ENCODE results near the gene VASN.

Gene VASN

DNA sequence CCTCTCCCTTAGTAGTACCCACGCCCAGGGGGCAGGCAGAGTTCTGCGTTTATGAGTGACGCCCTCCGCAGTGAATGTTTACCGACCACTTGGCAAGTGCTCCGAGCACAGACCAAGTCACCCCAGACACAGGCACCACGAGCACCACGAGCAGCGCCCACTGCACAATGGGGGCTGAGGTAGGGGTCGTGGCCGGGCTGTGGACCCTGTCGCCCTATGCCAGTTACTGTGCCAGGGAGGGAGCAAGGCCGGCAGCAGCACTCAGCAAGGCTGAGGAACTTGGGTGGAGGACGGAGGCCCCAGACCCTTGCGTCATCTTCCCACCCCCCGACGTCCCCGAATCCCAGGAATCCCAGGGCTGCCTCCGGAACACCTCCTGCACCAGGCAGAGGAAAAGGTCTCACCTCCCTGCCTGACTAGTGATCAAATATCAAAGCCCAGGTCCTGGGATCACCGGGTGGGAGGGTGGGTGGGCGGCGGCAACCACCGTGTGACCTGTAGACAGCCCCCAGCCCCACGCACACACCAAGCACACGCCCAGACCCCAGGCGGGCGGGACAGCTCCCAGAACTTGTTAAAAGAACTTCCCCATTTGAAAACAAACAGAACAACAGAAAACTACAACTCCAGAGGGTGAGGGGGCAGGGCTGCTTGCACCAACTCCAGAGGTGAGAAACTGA, 5.4 kb downstream of the VASN start:
- DNase-seq (ENCODE audit: insufficient read length, low spot score) (no peak), FAIRE-seq (no peak)
- TF ChIP-seq POLR2A (IDR thresholded peaks at IDR 0.05; ENCODE audit: low read depth, low read length): no peak
- TF ChIP-seq TAF1 (IDR thresholded peaks at IDR 0.05; ENCODE audit: low read depth, low read length): no peak
- TF ChIP-seq POLR2AphosphoS5 (IDR thresholded peaks at IDR 0.05; ENCODE audit: low read depth, low read length): no peak
- TF ChIP-seq POU2F2 (IDR thresholded peaks at IDR 0.05; ENCODE audit: low read depth, low read length): no peak
- no peak for TF ChIP-seq PAX5 (IDR thresholded peaks at IDR 0.05; ENCODE audit: insufficient read depth, low read length, severe bottlenecking)
- no peak for TF ChIP-seq SPI1 (IDR thresholded peaks at IDR 0.05; ENCODE audit: low read depth, low read length)

DNA sequence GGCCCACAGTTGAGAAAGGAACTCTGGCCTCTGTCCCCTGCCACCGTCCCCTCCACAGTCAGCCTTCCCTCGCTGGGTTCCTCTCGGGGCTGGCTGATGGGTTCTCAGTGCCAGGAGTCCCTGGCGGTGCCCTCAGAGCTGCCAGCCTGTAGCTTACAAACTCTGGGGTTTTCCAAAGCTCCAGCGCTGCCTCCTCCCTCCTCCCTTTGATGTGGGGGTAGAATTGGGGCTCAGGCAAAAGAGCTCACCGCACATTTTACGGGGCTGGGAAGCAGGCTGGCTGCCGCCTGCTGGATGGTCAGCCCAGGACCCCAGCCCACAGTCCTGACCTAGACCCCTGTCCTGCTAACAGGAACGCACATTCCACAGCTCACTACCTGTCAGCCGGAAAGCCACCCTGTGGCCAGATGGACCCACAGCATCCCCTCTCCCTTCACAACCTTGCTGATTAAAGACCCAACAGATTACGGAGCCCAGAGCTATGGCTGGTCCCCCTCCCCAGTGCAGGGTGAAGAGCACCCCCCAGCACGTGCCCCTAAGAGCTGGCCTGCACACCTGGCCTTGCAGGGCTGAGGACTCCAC, 6.0 kb downstream of the VASN start:
- peak; percentile 40 for FAIRE-seq
- TF ChIP-seq POLR2AphosphoS5 (IDR thresholded peaks at IDR 0.05; ENCODE audit: low read depth, low read length) (no peak), PAX5 (IDR thresholded peaks at IDR 0.05; ENCODE audit: insufficient read depth, low read length, severe bottlenecking) (no peak), TAF1 (IDR thresholded peaks at IDR 0.05; ENCODE audit: low read depth, low read length) (no peak), POLR2A (IDR thresholded peaks at IDR 0.05; ENCODE audit: low read depth, low read length) (no peak), POU2F2 (IDR thresholded peaks at IDR 0.05; ENCODE audit: low read depth, low read length) (no peak), SPI1 (IDR thresholded peaks at IDR 0.05; ENCODE audit: low read depth, low read length) (no peak)
- no peak for DNase-seq (ENCODE audit: insufficient read length, low spot score)

DNA sequence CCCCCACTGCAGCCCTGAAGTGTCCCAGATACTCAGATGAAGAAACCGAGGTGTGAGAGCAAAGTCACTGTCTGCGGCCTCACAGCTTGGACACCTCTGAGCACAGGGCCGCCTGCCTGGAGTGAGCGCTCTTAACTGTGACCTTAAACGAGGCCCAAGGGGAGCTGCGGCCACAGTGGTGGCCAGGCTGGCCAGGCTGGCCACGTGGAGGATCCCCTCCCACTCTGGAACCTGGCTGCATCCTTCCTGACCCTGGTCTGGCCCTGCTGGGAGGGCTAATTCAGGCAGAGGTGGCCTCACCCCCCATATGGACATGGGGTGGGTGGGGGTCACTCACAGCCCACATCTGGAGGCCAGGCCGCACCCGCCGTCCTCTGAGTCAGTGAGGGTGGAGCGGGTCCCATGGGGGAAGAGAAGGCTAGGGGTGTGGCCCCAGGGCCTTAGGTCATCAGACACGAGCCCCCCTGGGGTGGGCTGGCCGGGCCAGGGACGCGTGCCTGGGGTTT, 6.6 kb downstream of the VASN start:
- DNase-seq (ENCODE audit: insufficient read length, low spot score) (no peak), FAIRE-seq (no peak)
- TF ChIP-seq SPI1 (IDR thresholded peaks at IDR 0.05; ENCODE audit: low read depth, low read length) (no peak), POU2F2 (IDR thresholded peaks at IDR 0.05; ENCODE audit: low read depth, low read length) (no peak), TAF1 (IDR thresholded peaks at IDR 0.05; ENCODE audit: low read depth, low read length) (no peak), POLR2AphosphoS5 (IDR thresholded peaks at IDR 0.05; ENCODE audit: low read depth, low read length) (no peak), POLR2A (IDR thresholded peaks at IDR 0.05; ENCODE audit: low read depth, low read length) (no peak), PAX5 (IDR thresholded peaks at IDR 0.05; ENCODE audit: insufficient read depth, low read length, severe bottlenecking) (no peak)

DNA sequence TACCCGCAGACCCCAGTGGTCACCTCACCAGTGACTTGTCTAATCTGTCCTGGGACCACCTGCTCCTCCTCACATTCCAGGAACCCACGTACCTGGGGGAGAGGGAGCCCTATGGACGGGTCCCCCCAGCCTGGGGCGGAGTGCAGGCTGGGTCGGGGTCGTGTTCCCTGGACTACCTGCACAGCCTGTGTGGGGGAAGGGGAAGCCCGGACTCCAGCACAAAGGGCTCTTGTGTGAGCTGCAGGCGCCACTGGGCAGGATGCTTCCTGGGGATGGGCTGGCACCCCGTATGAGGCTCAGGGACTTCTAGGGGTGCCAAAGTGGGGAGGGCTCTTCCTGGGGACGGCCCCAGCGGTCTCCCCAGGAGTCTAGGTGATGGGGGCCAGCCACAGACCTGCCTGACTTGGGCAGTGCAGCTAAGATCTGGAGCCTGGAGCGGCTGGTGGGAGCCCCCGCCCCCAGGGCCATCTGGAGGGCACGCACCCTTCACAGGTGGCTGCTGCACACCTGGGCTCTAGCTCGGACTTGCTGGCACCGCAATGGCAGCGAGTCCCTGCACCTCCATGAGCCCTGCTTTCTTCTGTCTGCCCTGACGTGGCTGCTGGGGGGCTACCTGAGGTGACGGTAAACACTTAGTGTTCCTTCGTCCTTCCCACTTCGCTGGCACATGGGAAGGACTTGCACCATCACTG, 7.5 kb downstream of the VASN start:
- peak; percentile 35; the same call in 1 of the 2 replicates for TF ChIP-seq POLR2AphosphoS5 (IDR thresholded peaks at IDR 0.05; ENCODE audit: low read depth, low read length)
- TF ChIP-seq PAX5 (IDR thresholded peaks at IDR 0.05; ENCODE audit: insufficient read depth, low read length, severe bottlenecking): no peak
- DNase-seq (ENCODE audit: insufficient read length, low spot score): no peak
- FAIRE-seq: no peak

DNA sequence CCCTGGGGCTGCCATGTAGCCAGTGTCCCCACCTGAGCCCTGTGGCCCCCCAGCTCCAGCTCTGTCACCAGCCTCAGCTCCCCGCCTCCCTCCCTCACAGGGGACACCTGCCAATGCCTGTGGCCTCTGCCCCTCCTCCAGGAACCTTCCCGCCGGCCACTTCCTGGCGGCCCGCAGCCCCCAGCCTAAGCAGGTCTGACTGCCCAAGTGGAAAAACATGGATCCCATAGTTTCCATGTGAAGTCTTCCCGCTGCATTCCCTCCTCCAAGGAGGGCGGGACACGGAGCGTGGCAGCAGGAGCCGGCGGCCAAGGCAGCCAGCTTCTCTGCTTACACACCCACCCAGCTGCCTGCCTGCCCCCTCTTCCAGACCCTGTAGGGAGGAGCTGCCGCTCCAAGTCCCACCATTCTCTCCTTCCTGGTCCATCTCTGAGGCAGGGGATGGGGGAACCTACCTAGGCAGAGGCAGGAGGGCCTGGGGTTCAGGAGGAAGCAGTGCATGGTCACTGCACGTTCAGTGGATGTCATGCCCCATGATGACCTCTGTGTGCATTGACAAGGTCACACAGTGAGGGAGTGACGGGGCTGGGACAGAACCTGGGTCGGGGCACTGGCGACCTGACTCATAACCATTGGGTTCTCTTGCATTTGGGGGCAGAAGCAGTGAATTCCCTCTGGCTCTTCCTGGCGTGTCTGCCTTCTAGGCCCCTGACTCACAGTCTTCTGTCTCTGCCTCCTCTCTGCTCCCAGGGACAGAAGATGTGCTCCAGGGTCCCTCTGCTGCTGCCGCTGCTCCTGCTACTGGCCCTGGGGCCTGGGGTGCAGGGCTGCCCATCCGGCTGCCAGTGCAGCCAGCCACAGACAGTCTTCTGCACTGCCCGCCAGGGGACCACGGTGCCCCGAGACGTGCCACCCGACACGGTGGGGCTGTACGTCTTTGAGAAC, 8.7 kb downstream of the VASN start:
- FAIRE-seq: no peak
- no peak for DNase-seq (ENCODE audit: insufficient read length, low spot score)
- 0 out of 2 replicates have a peak, but pooled peaks have one; percentile 32 for TF ChIP-seq POLR2AphosphoS5 (IDR thresholded peaks at IDR 0.05; ENCODE audit: low read depth, low read length)
- TF ChIP-seq POLR2A (IDR thresholded peaks at IDR 0.05; ENCODE audit: low read depth, low read length): no peak
- no peak for TF ChIP-seq PAX5 (IDR thresholded peaks at IDR 0.05; ENCODE audit: insufficient read depth, low read length, severe bottlenecking)
- TF ChIP-seq SPI1 (IDR thresholded peaks at IDR 0.05; ENCODE audit: low read depth, low read length): no peak

DNA sequence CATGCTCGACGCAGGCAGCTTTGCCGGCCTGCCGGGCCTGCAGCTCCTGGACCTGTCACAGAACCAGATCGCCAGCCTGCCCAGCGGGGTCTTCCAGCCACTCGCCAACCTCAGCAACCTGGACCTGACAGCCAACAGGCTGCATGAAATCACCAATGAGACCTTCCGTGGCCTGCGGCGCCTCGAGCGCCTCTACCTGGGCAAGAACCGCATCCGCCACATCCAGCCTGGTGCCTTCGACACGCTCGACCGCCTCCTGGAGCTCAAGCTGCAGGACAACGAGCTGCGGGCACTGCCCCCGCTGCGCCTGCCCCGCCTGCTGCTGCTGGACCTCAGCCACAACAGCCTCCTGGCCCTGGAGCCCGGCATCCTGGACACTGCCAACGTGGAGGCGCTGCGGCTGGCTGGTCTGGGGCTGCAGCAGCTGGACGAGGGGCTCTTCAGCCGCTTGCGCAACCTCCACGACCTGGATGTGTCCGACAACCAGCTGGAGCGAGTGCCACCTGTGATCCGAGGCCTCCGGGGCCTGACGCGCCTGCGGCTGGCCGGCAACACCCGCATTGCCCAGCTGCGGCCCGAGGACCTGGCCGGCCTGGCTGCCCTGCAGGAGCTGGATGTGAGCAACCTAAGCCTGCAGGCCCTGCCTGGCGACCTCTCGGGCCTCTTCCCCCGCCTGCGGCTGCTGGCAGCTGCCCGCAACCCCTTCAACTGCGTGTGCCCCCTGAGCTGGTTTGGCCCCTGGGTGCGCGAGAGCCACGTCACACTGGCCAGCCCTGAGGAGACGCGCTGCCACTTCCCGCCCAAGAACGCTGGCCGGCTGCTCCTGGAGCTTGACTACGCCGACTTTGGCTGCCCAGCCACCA, 9.7 kb downstream of the VASN start:
- no peak for DNase-seq (ENCODE audit: insufficient read length, low spot score)
- TF ChIP-seq POLR2AphosphoS5 (IDR thresholded peaks at IDR 0.05; ENCODE audit: low read depth, low read length): no peak
- TF ChIP-seq PAX5 (IDR thresholded peaks at IDR 0.05; ENCODE audit: insufficient read depth, low read length, severe bottlenecking): no peak
- no peak; the same call in 1 of the 2 replicates for TF ChIP-seq POLR2A (IDR thresholded peaks at IDR 0.05; ENCODE audit: low read depth, low read length)
- no peak for TF ChIP-seq TAF1 (IDR thresholded peaks at IDR 0.05; ENCODE audit: low read depth, low read length)
- no peak for FAIRE-seq

DNA sequence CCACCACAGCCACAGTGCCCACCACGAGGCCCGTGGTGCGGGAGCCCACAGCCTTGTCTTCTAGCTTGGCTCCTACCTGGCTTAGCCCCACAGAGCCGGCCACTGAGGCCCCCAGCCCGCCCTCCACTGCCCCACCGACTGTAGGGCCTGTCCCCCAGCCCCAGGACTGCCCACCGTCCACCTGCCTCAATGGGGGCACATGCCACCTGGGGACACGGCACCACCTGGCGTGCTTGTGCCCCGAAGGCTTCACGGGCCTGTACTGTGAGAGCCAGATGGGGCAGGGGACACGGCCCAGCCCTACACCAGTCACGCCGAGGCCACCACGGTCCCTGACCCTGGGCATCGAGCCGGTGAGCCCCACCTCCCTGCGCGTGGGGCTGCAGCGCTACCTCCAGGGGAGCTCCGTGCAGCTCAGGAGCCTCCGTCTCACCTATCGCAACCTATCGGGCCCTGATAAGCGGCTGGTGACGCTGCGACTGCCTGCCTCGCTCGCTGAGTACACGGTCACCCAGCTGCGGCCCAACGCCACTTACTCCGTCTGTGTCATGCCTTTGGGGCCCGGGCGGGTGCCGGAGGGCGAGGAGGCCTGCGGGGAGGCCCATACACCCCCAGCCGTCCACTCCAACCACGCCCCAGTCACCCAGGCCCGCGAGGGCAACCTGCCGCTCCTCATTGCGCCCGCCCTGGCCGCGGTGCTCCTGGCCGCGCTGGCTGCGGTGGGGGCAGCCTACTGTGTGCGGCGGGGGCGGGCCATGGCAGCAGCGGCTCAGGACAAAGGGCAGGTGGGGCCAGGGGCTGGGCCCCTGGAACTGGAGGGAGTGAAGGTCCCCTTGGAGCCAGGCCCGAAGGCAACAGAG, 10.5 kb downstream of the VASN start:
- TF ChIP-seq PAX5 (IDR thresholded peaks at IDR 0.05; ENCODE audit: insufficient read depth, low read length, severe bottlenecking): no peak
- TF ChIP-seq POU2F2 (IDR thresholded peaks at IDR 0.05; ENCODE audit: low read depth, low read length): no peak
- no peak for TF ChIP-seq TAF1 (IDR thresholded peaks at IDR 0.05; ENCODE audit: low read depth, low read length)
- no peak for TF ChIP-seq SPI1 (IDR thresholded peaks at IDR 0.05; ENCODE audit: low read depth, low read length)
- peak; percentile 31; the same call in 1 of the 2 replicates for TF ChIP-seq POLR2A (IDR thresholded peaks at IDR 0.05; ENCODE audit: low read depth, low read length)
- TF ChIP-seq POLR2AphosphoS5 (IDR thresholded peaks at IDR 0.05; ENCODE audit: low read depth, low read length): no peak
- DNase-seq (ENCODE audit: insufficient read length, low spot score) (no peak), FAIRE-seq (no peak)

Measured in GM12891 (cell line).